GM23338 (cell line): Measurements from ENCODE around the gene CHRM4. TPM values are rescaled to one million over a fixed set of nuclear protein-coding genes. Genes with fewer than 3 reads are reported as not detected.

Source experiments
- ATAC-seq: fragments of 200-7000 bp; cut with Tn5 transposase; 3 replicates; pipeline ENCODE4 v1.9.1; 2020
- DNase-seq: peaks from one replicate; pipeline ENCODE4 v3.0.0-alpha.2; 2015; ENCODE audit warnings: low spot score
- H2AFZ ChIP-seq: fragments of 200-600 bp; sonication (generic); 2 replicates; pipeline ENCODE4 v1.8.0; 2016; ENCODE audit warnings: antibody characterized with exemption, mild to moderate bottlenecking, moderate library complexity
- H3F3A ChIP-seq: fragments of 200-600 bp; sonication (generic); replicated peaks from 2 replicates; pipeline ENCODE4 v1.8.0; 2017; ENCODE audit warnings: antibody characterized with exemption, mixed run types, low read depth
- H3K27ac ChIP-seq: fragments of 200-600 bp; sonication (generic); 2 replicates; pipeline ENCODE4 v1.6.1; 2016; ENCODE audit warnings: low read depth
- H3K27me3 ChIP-seq: fragments of 200-600 bp; sonication (generic); 2 replicates; pipeline ENCODE4 v1.8.0; 2016; ENCODE audit warnings: mild to moderate bottlenecking, mixed run types, moderate library complexity; ENCODE audit not compliant: insufficient read depth
- H3K36me3 ChIP-seq: fragments of 200-600 bp; sonication (generic); 2 replicates; pipeline ENCODE4 v1.8.0; 2016; ENCODE audit warnings: mild to moderate bottlenecking; ENCODE audit not compliant: insufficient read depth
- H3K4me1 ChIP-seq: fragments of 200-600 bp; sonication (generic); 2 replicates; pipeline ENCODE4 v1.8.0; 2016; ENCODE audit warnings: mild to moderate bottlenecking, moderate library complexity; ENCODE audit not compliant: insufficient read depth
- H3K4me2 ChIP-seq: fragments of 200-600 bp; sonication (generic); 2 replicates; pipeline ENCODE4 v1.7.1; 2017; ENCODE audit warnings: mixed run types
- H3K4me3 ChIP-seq: fragments of 200-600 bp; sonication (generic); 2 replicates; pipeline ENCODE4 v1.6.1; 2016; ENCODE audit warnings: mixed run types
- H3K79me2 ChIP-seq: fragments of 200-600 bp; sonication (generic); replicated peaks from 2 replicates; pipeline ENCODE4 v1.8.0; 2017; ENCODE audit warnings: mild to moderate bottlenecking; ENCODE audit not compliant: insufficient read depth
- H3K9me2 ChIP-seq: fragments of 200-600 bp; sonication (generic); 2 replicates; pipeline ENCODE4 v1.8.0; 2017; ENCODE audit not compliant: insufficient read depth
- H4K20me1 ChIP-seq: fragments of 200-600 bp; sonication (generic); replicated peaks from 2 replicates; pipeline ENCODE4 v1.8.0; 2017; ENCODE audit warnings: mild to moderate bottlenecking; ENCODE audit not compliant: insufficient read depth
- H3K27ac Mint-ChIP-seq: 2 replicates; pipeline ENCODE4 v1.8.0; 2020; ENCODE audit warnings: inconsistent platforms, mild to moderate bottlenecking, moderate library complexity, mixed read lengths
- H3K27me3 Mint-ChIP-seq: 3 replicates; pipeline ENCODE4 v1.8.0; 2022; ENCODE audit warnings: low read depth, mild to moderate bottlenecking, moderate library complexity, mixed read lengths, inconsistent platforms; ENCODE audit not compliant: insufficient read depth, poor library complexity
- H3K36me3 Mint-ChIP-seq: 3 replicates; pipeline ENCODE4 v1.8.0; 2021; ENCODE audit warnings: low read depth, mild to moderate bottlenecking, inconsistent platforms, moderate library complexity, mixed read lengths
- H3K4me1 Mint-ChIP-seq: 3 replicates; pipeline ENCODE4 v1.8.0; 2020; ENCODE audit warnings: mild to moderate bottlenecking, inconsistent platforms, mixed read lengths
- H3K4me3 Mint-ChIP-seq: 3 replicates; pipeline ENCODE4 v1.8.0; 2021; ENCODE audit warnings: moderate library complexity, mild to moderate bottlenecking, inconsistent platforms, mixed read lengths
- H3K9me3 Mint-ChIP-seq: 3 replicates; pipeline ENCODE4 v1.8.0; 2020; ENCODE audit warnings: moderate library complexity, mild to moderate bottlenecking, inconsistent platforms, mixed read lengths
- CREB1 ChIP-seq: fragments of 250-450 bp; sonication (Bioruptor Pico); IDR thresholded peaks from 2 replicates; pipeline ENCODE4 v1.5.0; 2020; ENCODE audit warnings: low read depth, mild to moderate bottlenecking, moderate library complexity
- ETS1 ChIP-seq: IDR thresholded peaks from 2 replicates; pipeline ENCODE4 v1.6.1; 2016; ENCODE audit warnings: antibody characterized with exemption
- EZH2 ChIP-seq: fragments of 200-600 bp; sonication (generic); IDR thresholded peaks from one replicate; pipeline ENCODE4 v1.8.0; 2017; ENCODE audit warnings: antibody characterized with exemption, mild to moderate bottlenecking, low read depth; ENCODE audit not compliant: unreplicated experiment
- EZH2phosphoT487 ChIP-seq: fragments of 200-600 bp; sonication (generic); IDR thresholded peaks from one replicate; pipeline ENCODE4 v1.8.1; 2018; ENCODE audit warnings: antibody characterized with exemption; ENCODE audit not compliant: unreplicated experiment
- JUNB ChIP-seq: IDR thresholded peaks from one replicate; pipeline ENCODE4 v1.6.1; 2016; ENCODE audit warnings: antibody characterized with exemption; ENCODE audit not compliant: unreplicated experiment
- NANOG ChIP-seq: IDR thresholded peaks from 2 replicates; pipeline ENCODE4 v1.6.1; 2016; ENCODE audit warnings: antibody characterized with exemption, borderline replicate concordance
- POLR2AphosphoS5 ChIP-seq: IDR thresholded peaks from 2 replicates; pipeline ENCODE4 v1.6.1; 2016; ENCODE audit warnings: antibody characterized with exemption, low read depth
- STAT1 ChIP-seq: IDR thresholded peaks from one replicate; pipeline ENCODE4 v1.6.1; 2016; ENCODE audit warnings: antibody characterized with exemption; ENCODE audit not compliant: unreplicated experiment
- ZNF114 ChIP-seq: fragments of 250-450 bp; sonication (Bioruptor Pico); IDR thresholded peaks from 2 replicates; pipeline ENCODE4 v1.5.0; 2020; ENCODE audit warnings: mild to moderate bottlenecking, moderate library complexity
- ZNF331 ChIP-seq: fragments of 250-450 bp; sonication (Bioruptor Pico); IDR thresholded peaks from 2 replicates; pipeline ENCODE4 v1.5.0; 2020; ENCODE audit warnings: low read depth, mild to moderate bottlenecking, moderate library complexity
- polyA plus RNA-seq: library from polyadenylated mRNA; unstranded; fragments of >200 nt; fragmentation: Nextera tagmentation; extraction: Ambion mirVana; gene quantifications from 2 replicates; pipeline ENCODE4 v1.2.1, GENCODE V29; 2016
- total RNA-seq: library from RNA; depleted of rRNA; stranded (reverse); fragments of >200 nt; shearing (Covaris generic); gene quantifications from 2 replicates; pipeline ENCODE4 v1.2.3, GENCODE V29; 2014
- TF ChIP-seq, protein P1 (sequence below): IDR thresholded peaks from one replicate; pipeline ENCODE4 v1.6.1; 2018; ENCODE audit warnings: antibody characterized with exemption; ENCODE audit not compliant: unreplicated experiment
- TF ChIP-seq, protein P2 (sequence below): fragments of 250-450 bp; sonication (Bioruptor Pico); IDR thresholded peaks from 2 replicates; pipeline ENCODE4 v1.5.0; 2020; ENCODE audit warnings: mild to moderate bottlenecking, moderate library complexity
- TF ChIP-seq, protein P3 (sequence below), 2 experiments: fragments of 200-600 bp in 1 of 2; sonication (generic) in 1 of 2; conservative IDR thresholded peaks; 2 replicates each; pipeline versions ENCODE4 v1.5.1 to v1.6.1; 2016 to 2017; ENCODE audit warnings: antibody characterized with exemption in 2 of 2, low read depth in 2 of 2, mild to moderate bottlenecking in 2 of 2, moderate library complexity in 1 of 2

CHRM4 gene
- total and polyA plus RNA-seq, 2 experiments from 2014 or later = 0.97 TPM; not detected in 1

- H3K79me2 ChIP-seq = no peaks in the 10 kb centered on the region
- H3K4me1 ChIP-seq = no peaks in the 10 kb centered on the region
- H3K9me3 Mint-ChIP-seq = no peaks in the 10 kb centered on the region
- no peak overlapping the region for H3K4me2 ChIP-seq
- H3K36me3 Mint-ChIP-seq = peaks cover 20% of the 10 kb centered on the region
- H3K4me1 Mint-ChIP-seq = no peaks in the 10 kb centered on the region
- H3K27ac Mint-ChIP-seq = no peak overlapping the region
- H3K36me3 ChIP-seq = no peaks in the 10 kb centered on the region
- no peaks in the 10 kb centered on the region for H3K27me3 ChIP-seq
- ATAC-seq (no peak), DNase-seq (no peak)
- H3K4me3 ChIP-seq = no peak overlapping the region
- no peaks in the 10 kb centered on the region for H3K9me2 ChIP-seq
- H3F3A ChIP-seq = no peaks in the 10 kb centered on the region
- no peak overlapping the region for H2AFZ ChIP-seq
- H3K27me3 Mint-ChIP-seq = peaks cover 7% of the 10 kb centered on the region
- H3K27ac ChIP-seq = 0 out of 2 replicates have a peak overlapping the region, but pooled peaks have one; percentile 19
- TF ChIP-seq, protein P1, sequence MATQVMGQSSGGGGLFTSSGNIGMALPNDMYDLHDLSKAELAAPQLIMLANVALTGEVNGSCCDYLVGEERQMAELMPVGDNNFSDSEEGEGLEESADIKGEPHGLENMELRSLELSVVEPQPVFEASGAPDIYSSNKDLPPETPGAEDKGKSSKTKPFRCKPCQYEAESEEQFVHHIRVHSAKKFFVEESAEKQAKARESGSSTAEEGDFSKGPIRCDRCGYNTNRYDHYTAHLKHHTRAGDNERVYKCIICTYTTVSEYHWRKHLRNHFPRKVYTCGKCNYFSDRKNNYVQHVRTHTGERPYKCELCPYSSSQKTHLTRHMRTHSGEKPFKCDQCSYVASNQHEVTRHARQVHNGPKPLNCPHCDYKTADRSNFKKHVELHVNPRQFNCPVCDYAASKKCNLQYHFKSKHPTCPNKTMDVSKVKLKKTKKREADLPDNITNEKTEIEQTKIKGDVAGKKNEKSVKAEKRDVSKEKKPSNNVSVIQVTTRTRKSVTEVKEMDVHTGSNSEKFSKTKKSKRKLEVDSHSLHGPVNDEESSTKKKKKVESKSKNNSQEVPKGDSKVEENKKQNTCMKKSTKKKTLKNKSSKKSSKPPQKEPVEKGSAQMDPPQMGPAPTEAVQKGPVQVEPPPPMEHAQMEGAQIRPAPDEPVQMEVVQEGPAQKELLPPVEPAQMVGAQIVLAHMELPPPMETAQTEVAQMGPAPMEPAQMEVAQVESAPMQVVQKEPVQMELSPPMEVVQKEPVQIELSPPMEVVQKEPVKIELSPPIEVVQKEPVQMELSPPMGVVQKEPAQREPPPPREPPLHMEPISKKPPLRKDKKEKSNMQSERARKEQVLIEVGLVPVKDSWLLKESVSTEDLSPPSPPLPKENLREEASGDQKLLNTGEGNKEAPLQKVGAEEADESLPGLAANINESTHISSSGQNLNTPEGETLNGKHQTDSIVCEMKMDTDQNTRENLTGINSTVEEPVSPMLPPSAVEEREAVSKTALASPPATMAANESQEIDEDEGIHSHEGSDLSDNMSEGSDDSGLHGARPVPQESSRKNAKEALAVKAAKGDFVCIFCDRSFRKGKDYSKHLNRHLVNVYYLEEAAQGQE = no peak
- TF ChIP-seq STAT1 (no peak), ETS1 (no peak), CREB1 (CRISPR knock-in tag) (no peak), JUNB (no peak), NANOG (no peak), ZNF114 (CRISPR knock-in tag) (no peak), ZNF331 (CRISPR knock-in tag) (no peak), EZH2 (no peak), POLR2AphosphoS5 (no peak), EZH2phosphoT487 (no peak)
- TF ChIP-seq, protein P2, sequence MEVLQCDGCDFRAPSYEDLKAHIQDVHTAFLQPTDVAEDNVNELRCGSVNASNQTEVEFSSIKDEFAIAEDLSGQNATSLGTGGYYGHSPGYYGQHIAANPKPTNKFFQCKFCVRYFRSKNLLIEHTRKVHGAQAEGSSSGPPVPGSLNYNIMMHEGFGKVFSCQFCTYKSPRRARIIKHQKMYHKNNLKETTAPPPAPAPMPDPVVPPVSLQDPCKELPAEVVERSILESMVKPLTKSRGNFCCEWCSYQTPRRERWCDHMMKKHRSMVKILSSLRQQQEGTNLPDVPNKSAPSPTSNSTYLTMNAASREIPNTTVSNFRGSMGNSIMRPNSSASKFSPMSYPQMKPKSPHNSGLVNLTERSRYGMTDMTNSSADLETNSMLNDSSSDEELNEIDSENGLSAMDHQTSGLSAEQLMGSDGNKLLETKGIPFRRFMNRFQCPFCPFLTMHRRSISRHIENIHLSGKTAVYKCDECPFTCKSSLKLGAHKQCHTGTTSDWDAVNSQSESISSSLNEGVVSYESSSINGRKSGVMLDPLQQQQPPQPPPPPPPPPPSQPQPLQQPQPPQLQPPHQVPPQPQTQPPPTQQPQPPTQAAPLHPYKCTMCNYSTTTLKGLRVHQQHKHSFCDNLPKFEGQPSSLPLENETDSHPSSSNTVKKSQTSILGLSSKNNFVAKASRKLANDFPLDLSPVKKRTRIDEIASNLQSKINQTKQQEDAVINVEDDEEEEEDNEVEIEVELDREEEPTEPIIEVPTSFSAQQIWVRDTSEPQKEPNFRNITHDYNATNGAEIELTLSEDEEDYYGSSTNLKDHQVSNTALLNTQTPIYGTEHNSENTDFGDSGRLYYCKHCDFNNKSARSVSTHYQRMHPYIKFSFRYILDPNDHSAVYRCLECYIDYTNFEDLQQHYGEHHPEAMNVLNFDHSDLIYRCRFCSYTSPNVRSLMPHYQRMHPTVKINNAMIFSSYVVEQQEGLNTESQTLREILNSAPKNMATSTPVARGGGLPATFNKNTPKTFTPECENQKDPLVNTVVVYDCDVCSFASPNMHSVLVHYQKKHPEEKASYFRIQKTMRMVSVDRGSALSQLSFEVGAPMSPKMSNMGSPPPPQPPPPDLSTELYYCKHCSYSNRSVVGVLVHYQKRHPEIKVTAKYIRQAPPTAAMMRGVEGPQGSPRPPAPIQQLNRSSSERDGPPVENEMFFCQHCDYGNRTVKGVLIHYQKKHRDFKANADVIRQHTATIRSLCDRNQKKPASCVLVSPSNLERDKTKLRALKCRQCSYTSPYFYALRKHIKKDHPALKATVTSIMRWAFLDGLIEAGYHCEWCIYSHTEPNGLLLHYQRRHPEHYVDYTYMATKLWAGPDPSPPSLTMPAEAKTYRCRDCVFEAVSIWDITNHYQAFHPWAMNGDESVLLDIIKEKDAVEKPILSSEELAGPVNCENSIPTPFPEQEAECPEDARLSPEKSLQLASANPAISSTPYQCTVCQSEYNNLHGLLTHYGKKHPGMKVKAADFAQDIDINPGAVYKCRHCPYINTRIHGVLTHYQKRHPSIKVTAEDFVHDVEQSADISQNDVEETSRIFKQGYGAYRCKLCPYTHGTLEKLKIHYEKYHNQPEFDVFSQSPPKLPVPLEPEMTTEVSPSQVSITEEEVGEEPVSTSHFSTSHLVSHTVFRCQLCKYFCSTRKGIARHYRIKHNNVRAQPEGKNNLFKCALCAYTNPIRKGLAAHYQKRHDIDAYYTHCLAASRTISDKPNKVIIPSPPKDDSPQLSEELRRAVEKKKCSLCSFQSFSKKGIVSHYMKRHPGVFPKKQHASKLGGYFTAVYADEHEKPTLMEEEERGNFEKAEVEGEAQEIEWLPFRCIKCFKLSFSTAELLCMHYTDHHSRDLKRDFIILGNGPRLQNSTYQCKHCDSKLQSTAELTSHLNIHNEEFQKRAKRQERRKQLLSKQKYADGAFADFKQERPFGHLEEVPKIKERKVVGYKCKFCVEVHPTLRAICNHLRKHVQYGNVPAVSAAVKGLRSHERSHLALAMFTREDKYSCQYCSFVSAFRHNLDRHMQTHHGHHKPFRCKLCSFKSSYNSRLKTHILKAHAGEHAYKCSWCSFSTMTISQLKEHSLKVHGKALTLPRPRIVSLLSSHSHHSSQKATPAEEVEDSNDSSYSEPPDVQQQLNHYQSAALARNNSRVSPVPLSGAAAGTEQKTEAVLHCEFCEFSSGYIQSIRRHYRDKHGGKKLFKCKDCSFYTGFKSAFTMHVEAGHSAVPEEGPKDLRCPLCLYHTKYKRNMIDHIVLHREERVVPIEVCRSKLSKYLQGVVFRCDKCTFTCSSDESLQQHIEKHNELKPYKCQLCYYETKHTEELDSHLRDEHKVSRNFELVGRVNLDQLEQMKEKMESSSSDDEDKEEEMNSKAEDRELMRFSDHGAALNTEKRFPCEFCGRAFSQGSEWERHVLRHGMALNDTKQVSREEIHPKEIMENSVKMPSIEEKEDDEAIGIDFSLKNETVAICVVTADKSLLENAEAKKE = no peak
- TF ChIP-seq, protein P3, sequence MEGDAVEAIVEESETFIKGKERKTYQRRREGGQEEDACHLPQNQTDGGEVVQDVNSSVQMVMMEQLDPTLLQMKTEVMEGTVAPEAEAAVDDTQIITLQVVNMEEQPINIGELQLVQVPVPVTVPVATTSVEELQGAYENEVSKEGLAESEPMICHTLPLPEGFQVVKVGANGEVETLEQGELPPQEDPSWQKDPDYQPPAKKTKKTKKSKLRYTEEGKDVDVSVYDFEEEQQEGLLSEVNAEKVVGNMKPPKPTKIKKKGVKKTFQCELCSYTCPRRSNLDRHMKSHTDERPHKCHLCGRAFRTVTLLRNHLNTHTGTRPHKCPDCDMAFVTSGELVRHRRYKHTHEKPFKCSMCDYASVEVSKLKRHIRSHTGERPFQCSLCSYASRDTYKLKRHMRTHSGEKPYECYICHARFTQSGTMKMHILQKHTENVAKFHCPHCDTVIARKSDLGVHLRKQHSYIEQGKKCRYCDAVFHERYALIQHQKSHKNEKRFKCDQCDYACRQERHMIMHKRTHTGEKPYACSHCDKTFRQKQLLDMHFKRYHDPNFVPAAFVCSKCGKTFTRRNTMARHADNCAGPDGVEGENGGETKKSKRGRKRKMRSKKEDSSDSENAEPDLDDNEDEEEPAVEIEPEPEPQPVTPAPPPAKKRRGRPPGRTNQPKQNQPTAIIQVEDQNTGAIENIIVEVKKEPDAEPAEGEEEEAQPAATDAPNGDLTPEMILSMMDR (conservative IDR thresholded peaks at IDR 0.05; ENCODE audit: low read depth in 2 of 2) = no peak
- peaks cover 3% of the 10 kb centered on the region; the same call in 1 of the 2 replicates for H4K20me1 ChIP-seq
- H3K4me3 Mint-ChIP-seq = no peak overlapping the region; the same call in 2 of the 3 replicates
Observed at GRCh38 chr11:46402957-46403902, 11.7 kb upstream of the CHRM4 start.
